ENCODE measurements around the gene C16orf96. TPM values are rescaled to one million over a fixed set of nuclear protein-coding genes. Genes with fewer than 3 reads are reported as not detected.
A peak's percentile ranks its signal among the peaks of the same experiment; 100 is the strongest.

The C16orf96 gene
- total RNA-seq, 1 experiment from 2014 or later, result 1.3 TPM

GRCh38 chr16:4538350-4539235 lies 17.5 kb upstream of the C16orf96 start, which contains the start of gene CDIP1:
Gene CDIP1 (minus strand): TSS chr16:4538773. CDS start chr16:4514130, 24,643 bp downstream.
- Mint-ChIP-seq H3K9me3 (peaks cover 14% of the 10 kb centered on the region), H3K27me3 (ENCODE audit: low read depth) (peaks cover 32% of the 10 kb centered on the region), H3K36me3 (peaks cover 29% of the 10 kb centered on the region), H3K27ac (0 out of 2 replicates have a peak within 1 kb of the TSS, but pooled peaks have one; percentile 65), H3K4me1 (peaks cover 30% of the 10 kb centered on the region), H3K4me3 (peak within 1 kb of the TSS; percentile 80)
- peak; percentile 90 for ATAC-seq
- peak; percentile 95 for DNase-seq (ENCODE audit: low spot score)
- POLR2A ChIA-PET, result interaction anchor here (0.6 to 2.0 kb wide), 12 partner anchors 9 to 1511 kb away, joined by 3 to 15 read pairs (median 4); partner anchors contain the start of gene MGRN1
- CTCF ChIA-PET, result interaction anchor here (0.6 to 4.0 kb wide), 15 partner anchors 9 to 196 kb away, joined by 3 to 23 read pairs (median 4); partner anchors contain the start of genes ANKS3, DNAAF8, HMOX2 and MGRN1
- TF ChIP-seq NFATC4 (CRISPR knock-in tag; IDR thresholded peaks at IDR 0.05) (no peak), GTF2I (CRISPR knock-in tag; conservative IDR thresholded peaks at IDR 0.05) (no peak), SOX15 (CRISPR knock-in tag; IDR thresholded peaks at IDR 0.05) (no peak), OVOL2 (CRISPR knock-in tag; IDR thresholded peaks at IDR 0.05; ENCODE audit: borderline replicate concordance) (no peak), NR2C2 (CRISPR knock-in tag; IDR thresholded peaks at IDR 0.05) (peak; percentile 73; the same call in 1 of the 2 replicates), EMX1 (CRISPR knock-in tag; IDR thresholded peaks at IDR 0.05) (no peak), PREB (CRISPR knock-in tag; IDR thresholded peaks at IDR 0.05; ENCODE audit: borderline replicate concordance) (peak; percentile 98), ETV6 (CRISPR knock-in tag; IDR thresholded peaks at IDR 0.05) (peak; percentile 99), ZBTB21 (CRISPR knock-in tag; IDR thresholded peaks at IDR 0.05; ENCODE audit: borderline replicate concordance) (peak; percentile 97), ATF1 (CRISPR knock-in tag; IDR thresholded peaks at IDR 0.05) (no peak; the same call in none of the 2 replicates), NFYB (CRISPR knock-in tag; conservative IDR thresholded peaks at IDR 0.05; ENCODE audit: low read depth) (peak; percentile 56), SMAD4 (CRISPR knock-in tag; IDR thresholded peaks at IDR 0.05) (peak; percentile 96), ZNF263 (CRISPR knock-in tag; IDR thresholded peaks at IDR 0.05; ENCODE audit: low read depth) (peak; percentile 57; the same call in 1 of the 2 replicates), E2F4 (CRISPR knock-in tag; IDR thresholded peaks at IDR 0.05; ENCODE audit: borderline replicate concordance, low read depth) (peak; percentile 92), IRF1 (CRISPR knock-in tag; IDR thresholded peaks at IDR 0.05) (peak; percentile 98), HMGA2 (CRISPR knock-in tag; IDR thresholded peaks at IDR 0.05) (no peak), IRF2 (CRISPR knock-in tag; IDR thresholded peaks at IDR 0.05; ENCODE audit: borderline replicate concordance, low read depth) (peak; percentile 91), TEAD4 (CRISPR knock-in tag; IDR thresholded peaks at IDR 0.05) (peak; percentile 96), TP53 (CRISPR knock-in tag; IDR thresholded peaks at IDR 0.05) (peak; percentile 98), JUN (CRISPR knock-in tag; IDR thresholded peaks at IDR 0.05) (peak; percentile 97), CDX4 (CRISPR knock-in tag; IDR thresholded peaks at IDR 0.05; ENCODE audit: borderline replicate concordance) (no peak)
- TF ChIP-seq, protein P1, sequence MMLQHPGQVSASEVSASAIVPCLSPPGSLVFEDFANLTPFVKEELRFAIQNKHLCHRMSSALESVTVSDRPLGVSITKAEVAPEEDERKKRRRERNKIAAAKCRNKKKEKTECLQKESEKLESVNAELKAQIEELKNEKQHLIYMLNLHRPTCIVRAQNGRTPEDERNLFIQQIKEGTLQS (CRISPR knock-in tag; conservative IDR thresholded peaks at IDR 0.05), result peak; percentile 87
- TF ChIP-seq, protein P2, sequence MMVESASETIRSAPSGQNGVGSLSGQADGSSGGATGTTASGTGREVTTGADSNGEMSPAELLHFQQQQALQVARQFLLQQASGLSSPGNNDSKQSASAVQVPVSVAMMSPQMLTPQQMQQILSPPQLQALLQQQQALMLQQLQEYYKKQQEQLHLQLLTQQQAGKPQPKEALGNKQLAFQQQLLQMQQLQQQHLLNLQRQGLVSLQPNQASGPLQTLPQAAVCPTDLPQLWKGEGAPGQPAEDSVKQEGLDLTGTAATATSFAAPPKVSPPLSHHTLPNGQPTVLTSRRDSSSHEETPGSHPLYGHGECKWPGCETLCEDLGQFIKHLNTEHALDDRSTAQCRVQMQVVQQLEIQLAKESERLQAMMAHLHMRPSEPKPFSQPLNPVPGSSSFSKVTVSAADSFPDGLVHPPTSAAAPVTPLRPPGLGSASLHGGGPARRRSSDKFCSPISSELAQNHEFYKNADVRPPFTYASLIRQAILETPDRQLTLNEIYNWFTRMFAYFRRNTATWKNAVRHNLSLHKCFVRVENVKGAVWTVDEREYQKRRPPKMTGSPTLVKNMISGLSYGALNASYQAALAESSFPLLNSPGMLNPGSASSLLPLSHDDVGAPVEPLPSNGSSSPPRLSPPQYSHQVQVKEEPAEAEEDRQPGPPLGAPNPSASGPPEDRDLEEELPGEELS (CRISPR knock-in tag; IDR thresholded peaks at IDR 0.05), result peak; percentile 99
- TF ChIP-seq, protein P3, sequence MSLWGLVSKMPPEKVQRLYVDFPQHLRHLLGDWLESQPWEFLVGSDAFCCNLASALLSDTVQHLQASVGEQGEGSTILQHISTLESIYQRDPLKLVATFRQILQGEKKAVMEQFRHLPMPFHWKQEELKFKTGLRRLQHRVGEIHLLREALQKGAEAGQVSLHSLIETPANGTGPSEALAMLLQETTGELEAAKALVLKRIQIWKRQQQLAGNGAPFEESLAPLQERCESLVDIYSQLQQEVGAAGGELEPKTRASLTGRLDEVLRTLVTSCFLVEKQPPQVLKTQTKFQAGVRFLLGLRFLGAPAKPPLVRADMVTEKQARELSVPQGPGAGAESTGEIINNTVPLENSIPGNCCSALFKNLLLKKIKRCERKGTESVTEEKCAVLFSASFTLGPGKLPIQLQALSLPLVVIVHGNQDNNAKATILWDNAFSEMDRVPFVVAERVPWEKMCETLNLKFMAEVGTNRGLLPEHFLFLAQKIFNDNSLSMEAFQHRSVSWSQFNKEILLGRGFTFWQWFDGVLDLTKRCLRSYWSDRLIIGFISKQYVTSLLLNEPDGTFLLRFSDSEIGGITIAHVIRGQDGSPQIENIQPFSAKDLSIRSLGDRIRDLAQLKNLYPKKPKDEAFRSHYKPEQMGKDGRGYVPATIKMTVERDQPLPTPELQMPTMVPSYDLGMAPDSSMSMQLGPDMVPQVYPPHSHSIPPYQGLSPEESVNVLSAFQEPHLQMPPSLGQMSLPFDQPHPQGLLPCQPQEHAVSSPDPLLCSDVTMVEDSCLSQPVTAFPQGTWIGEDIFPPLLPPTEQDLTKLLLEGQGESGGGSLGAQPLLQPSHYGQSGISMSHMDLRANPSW (CRISPR knock-in tag; conservative IDR thresholded peaks at IDR 0.05; ENCODE audit: low read depth), result no peak
- TF ChIP-seq, protein P4, sequence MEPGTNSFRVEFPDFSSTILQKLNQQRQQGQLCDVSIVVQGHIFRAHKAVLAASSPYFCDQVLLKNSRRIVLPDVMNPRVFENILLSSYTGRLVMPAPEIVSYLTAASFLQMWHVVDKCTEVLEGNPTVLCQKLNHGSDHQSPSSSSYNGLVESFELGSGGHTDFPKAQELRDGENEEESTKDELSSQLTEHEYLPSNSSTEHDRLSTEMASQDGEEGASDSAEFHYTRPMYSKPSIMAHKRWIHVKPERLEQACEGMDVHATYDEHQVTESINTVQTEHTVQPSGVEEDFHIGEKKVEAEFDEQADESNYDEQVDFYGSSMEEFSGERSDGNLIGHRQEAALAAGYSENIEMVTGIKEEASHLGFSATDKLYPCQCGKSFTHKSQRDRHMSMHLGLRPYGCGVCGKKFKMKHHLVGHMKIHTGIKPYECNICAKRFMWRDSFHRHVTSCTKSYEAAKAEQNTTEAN (CRISPR knock-in tag; IDR thresholded peaks at IDR 0.05), result peak; percentile 98
- TF ChIP-seq, protein P5, sequence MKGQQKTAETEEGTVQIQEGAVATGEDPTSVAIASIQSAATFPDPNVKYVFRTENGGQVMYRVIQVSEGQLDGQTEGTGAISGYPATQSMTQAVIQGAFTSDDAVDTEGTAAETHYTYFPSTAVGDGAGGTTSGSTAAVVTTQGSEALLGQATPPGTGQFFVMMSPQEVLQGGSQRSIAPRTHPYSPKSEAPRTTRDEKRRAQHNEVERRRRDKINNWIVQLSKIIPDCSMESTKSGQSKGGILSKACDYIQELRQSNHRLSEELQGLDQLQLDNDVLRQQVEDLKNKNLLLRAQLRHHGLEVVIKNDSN (CRISPR knock-in tag; IDR thresholded peaks at IDR 0.05), result peak; percentile 99

All from WTC11 (cell line).